ENCODE data around the gene PAIP2.

GRCh38 chr5:139354186-139354585, 12.5 kb downstream of the PAIP2 start:
- TF ChIP-seq POLR2A (IDR thresholded peaks at IDR 0.05; ENCODE audit: low read depth, low read length) (no peak), POLR2AphosphoS5 (IDR thresholded peaks at IDR 0.05; ENCODE audit: low read depth, low read length) (no peak), TAF1 (IDR thresholded peaks at IDR 0.05; ENCODE audit: borderline replicate concordance, low read depth, low read length) (no peak)

Measured in GM12892 (cell line).